HPDE6-E6E7 (cell line): ENCODE measurements around the gene USP15.
"Not testable (repeated sequence)": the region's sequence is repeated elsewhere in the genome, so short reads cannot be mapped to it uniquely, and the experiment has no call there.

Experiments
- DNase-seq: peaks from one replicate; pipeline ENCODE4 v3.0.0; 2011; ENCODE audit warnings: missing footprints; ENCODE audit errors: extremely low spot score

USP15 gene

DNA sequence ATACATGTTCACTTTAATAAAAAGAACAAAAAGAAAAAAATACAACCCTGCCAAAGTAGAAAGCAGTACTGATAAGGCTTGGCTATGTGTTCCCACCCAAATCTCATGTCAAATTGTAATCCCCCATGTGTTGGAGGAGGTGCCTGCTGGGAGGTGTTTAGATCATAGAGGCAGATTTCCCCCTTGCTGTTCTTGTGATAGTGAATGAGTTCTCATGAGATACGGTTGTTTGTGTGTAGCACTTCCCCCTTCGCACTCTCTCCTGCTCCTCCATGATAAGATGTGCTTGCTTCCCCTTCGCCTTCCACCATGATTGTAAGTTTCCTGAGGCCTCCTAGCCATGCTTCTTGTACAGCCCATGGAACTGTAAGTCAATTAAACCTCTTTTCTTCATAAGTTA, 59.9 kb downstream of the USP15 start:
- no peak for DNase-seq

DNA sequence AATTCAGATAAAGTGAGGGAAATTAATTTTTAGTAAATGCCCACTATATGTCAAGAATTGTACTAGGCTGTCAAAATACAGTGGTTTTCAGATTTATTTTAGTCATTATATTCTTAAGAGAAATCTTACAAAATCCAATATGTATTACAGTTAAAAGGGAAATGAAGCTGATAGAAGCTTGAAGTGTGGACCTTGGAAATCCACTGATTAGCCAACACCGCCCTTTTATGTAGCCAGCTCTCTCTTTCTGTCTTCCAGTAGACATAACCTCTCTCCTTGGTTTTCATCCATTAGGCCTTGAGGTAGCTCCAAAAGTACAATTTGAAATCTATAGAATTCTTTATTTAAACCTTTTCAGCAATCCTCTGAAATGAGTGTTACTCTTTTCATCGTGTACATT, 63.2 kb downstream of the USP15 start:
- no peak for DNase-seq

DNA sequence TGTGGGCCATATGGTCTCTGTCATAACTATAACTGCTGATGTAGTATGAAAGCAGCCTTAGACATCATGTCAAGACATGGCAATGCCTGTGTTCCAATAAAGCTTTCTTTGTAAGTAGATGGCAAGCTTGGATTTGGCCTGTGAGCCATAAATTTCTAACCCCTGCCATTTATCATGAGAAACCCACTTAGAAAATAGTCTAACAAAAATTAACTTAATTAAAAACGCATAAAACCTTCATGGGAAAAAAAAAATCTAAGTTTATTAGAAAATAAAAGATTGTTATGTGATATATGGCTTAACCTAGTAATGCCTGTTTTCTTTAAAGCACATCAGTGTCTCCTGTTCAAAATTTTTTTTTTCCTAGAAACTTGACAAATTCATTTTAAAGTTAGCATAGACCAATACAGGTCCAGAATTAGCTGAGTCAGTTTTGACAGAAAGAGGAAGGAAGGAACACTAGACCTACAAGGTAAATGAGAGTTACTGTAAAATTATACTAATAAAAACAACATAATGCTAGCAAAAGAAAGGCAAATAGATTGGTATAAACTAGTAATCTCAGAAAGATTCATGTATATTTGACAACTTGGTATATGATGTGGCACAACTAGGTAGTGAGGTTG, 68.2 kb downstream of the USP15 start:
- DNase-seq = no peak

DNA sequence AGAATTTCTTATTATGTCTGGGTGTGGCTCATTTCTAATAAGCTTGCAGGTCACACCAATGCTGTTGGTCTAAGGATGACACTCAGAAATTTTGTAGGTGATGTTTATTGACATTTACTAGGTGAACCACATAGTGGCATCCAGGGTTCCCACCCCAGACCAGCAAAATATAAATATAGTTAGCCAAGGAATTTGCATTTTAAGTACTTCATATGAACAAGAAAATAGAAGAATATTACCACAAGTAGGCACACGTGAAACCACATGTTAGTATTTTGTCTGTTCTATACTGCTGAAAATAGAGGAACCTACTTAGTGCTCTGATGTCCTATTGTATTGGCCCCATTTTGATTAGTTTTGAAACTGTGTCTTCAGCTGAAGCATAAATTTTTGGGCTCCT, 71.1 kb downstream of the USP15 start:
- no peak for DNase-seq

- no peak for DNase-seq
These were observed 72.4 kb downstream of the USP15 start for GRCh38 chr12:62332598-62332997.

DNA sequence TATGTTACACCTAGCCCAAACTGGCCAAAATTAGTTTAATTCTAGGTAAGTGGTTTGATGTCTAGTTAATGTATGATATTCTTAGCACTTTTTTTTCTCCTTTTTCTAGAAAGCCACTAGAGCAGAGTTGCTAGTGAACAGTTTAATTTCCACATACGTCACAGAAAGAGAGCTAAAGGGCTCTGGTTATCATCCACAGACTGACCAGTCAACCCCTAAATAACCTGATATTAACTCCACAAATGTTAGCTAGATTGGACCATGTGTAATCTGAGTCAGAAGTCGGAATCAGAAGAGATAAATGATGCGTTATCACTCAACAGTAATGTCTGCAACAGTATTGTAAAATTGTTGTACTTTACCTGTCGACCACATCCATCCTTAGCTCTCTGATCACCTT, 74.9 kb downstream of the USP15 start:
- no peak for DNase-seq

- no peak for DNase-seq
These were observed 75.6 kb downstream of the USP15 start for GRCh38 chr12:62335796-62336195.

DNA sequence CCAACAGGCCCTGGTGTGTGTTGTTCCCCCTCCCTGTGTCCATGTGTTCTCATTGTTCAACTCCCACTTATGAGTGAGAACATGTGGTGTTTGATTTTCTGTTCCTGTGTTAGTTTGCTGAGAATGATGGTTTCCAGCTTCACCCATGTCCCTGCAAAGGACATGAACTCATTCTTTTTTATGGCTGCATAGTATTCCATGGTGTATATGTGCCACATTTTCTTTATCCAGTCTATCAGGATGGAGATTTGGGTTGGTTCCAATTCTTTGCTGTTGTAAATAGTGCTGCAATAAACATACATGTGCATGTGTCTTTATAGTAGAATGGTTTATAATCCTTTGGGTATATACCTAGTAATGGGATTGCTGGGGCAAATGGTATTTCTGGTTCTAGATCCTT, 77.4 kb downstream of the USP15 start:
- DNase-seq = not testable (repeated sequence)

DNA sequence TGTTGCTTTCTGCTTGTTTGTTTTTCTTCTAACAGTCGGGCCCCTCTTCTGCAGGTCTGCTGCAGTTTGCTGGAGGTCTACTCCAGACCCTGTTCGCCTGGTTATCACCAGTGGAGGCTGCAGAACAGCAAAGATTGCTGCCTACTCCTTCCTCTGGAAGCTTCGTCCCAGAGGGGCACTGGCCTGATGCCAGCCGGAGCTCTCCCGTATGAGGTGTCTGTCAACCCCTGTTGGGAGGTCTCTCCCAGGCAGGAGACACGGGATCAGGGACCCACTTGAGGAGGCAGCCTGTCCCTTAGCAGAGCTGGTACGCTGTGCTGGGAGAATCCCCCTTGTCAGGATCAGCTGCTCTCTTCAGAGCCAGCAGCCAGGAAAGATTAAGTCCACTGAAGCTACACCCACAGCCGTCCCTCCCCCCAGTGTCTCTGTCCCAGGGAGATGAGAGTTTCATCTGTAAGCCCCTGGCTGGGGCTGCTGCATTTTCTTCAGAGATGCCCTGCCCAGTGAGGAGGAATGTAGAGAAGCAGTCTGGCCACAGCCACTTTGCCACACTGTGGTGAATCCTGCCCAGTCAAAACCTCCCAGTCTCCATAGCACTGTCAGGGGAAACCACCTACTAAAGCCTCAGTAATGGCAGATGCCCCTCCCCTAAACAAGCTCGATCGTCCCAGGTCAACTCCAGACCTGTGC, 82.6 kb downstream of the USP15 start:
- not testable (repeated sequence) for DNase-seq

- DNase-seq = not testable (repeated sequence)
These were observed 83.3 kb downstream of the USP15 start for GRCh38 chr12:62343304-62344120.

DNA sequence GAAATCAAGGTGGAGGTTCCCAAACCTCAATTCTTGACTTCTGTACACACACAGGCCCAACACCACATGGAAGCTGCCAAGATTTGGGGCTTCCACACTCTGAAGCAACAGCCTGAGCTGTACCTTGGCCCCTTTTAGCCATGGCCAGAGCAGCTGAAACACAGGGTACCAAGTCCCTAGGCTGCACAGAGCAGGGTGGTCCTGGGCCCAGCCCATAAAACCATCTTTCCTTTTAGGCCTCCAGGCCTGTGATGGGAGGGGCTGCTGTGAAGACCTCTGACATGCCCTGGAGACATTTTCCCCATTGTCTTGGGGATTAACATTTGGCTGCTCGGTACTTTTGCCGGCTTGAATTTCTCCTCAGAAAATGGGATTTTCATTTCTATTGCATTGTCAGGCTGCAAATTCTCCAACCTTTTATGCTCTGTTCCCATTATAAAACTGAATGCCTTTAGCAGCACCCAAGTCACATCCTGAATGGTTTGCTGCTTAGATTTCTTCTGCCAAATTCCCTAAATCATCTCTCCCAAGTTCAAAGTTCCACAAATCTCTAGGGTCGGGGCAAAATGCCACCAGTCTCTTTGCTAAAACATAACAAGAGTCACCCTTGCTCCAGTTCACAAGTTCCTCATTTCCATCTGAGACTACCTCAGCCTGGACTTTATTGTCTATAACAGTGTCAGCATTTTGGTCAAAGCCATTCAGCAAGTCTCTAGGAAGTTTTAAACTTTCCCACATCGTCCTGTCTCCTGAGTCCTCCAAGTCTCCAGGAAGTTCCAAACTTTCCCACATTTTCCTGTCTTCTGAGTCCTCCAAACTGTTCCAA, 84.7 kb downstream of the USP15 start:
- not testable (repeated sequence) for DNase-seq

- no peak for DNase-seq
These were observed 85.5 kb downstream of the USP15 start for GRCh38 chr12:62345667-62346066.

DNA sequence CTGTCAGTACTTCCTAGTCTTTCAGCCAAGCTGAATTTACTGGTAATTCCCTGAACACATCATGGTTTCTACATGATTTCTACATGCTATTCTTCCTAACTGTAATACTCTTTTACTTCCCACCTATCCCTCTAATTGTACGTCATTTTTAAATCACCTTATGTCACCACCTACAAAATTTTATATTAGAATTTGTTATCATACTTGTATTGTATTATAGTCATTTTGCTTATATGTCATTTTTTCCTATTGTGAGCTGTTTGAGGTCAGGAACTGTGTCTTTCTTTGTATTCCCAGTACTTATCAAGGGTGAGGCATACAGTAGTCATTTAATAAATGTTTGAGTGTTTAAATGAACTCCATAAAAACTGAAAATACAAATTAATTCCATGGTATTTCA, 86.6 kb downstream of the USP15 start:
- no peak for DNase-seq

- no peak for DNase-seq
These were observed 87.9 kb downstream of the USP15 start for GRCh38 chr12:62347922-62348650.

DNA sequence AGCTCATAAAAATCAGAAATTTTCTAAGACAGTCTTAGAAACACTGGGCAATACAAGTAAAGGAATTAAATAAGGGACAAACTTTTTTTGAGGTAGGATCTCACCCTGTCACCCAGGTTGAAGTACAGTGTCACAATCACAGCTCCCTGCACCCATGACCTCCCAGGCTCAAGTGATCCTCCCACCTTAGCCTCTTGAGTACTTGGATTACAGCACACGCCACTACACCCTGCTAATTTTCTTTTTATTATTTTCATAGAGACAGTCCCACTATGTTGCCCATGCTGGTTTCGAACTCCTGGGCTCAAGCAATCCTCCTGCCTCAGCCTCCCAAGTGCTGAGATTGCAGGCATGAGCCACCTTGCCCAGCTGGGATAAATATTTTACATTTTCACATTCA, 90.3 kb downstream of the USP15 start:
- DNase-seq = no peak

DNA sequence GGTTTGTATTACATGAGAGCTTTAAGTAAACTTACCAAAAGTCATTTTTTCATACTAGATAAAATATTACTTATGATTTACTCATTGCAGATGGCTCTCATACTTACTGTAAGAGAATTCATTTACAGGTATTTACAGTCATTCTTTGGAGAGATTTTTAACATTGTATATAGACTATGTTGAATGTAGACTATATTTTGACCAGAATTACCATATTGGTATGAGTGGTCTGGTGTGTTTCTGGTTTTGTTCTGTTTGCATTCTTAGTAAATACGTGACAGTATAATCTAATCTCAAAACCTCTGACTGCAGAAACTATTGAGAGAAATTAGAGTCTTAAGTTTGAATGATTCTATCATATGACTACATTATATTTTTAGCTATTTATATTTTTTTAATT, 91.1 kb downstream of the USP15 start:
- DNase-seq = no peak

GRCh38 chr12:62361048-62361447, 100.8 kb downstream of the USP15 start:
- DNase-seq = no peak

GRCh38 chr12:62363506-62363905, 103.3 kb downstream of the USP15 start:
- DNase-seq = no peak

- DNase-seq = not testable (repeated sequence)
These were observed 104.5 kb downstream of the USP15 start for GRCh38 chr12:62364697-62365096.

GRCh38 chr12:62365846-62366245, 105.6 kb downstream of the USP15 start:
- DNase-seq = not testable (repeated sequence)
